SK-N-SH (cell line): ENCODE measurements around the gene BMP4. TPM values are rescaled to one million over a fixed set of nuclear protein-coding genes. Genes with fewer than 3 reads are reported as not detected.

Source experiments
- CTCF ChIA-PET: fragments of 300-600, 350-600 bp; formaldehyde crosslinking; extraction: SDS; loops from one replicate; lab custom pipeline; 2021; lab: Yijun Ruan, JAX
- POLR2A ChIA-PET: fragments of 350-600 bp; sonication (Branson Sonifier 250); formaldehyde crosslinking; extraction: SDS; loops from one replicate; lab custom pipeline; 2020; ENCODE audit warnings: antibody characterized with exemption, inconsistent platforms; lab: Yijun Ruan, JAX
- DNase-seq: peaks from one replicate; pipeline ENCODE4 v3.0.0; 2012
- H2AFZ ChIP-seq: fragments of 200-600 bp; sonication (generic); 2 replicates; pipeline ENCODE4 v1.8.1; 2016; ENCODE audit warnings: antibody characterized with exemption, mild to moderate bottlenecking, low read depth
- H3F3A ChIP-seq: fragments of 200-600 bp; sonication (generic); replicated peaks from 2 replicates; pipeline ENCODE3; 2016; ENCODE audit warnings: antibody characterized with exemption, mild to moderate bottlenecking; ENCODE audit not compliant: insufficient read depth
- H3K27ac ChIP-seq, 2 experiments: fragments of 200-500 bp in 1 of 2; fragments of 200-600 bp in 1 of 2; sonication (Bioruptor generic) in 1 of 2; sonication (generic), shearing (Covaris generic) in 1 of 2; 2 replicates each; pipeline versions ENCODE4 v1.5.1 to v1.6.1; 2014 to 2016; ENCODE audit warnings: low read depth in 2 of 2, inconsistent platforms in 1 of 2, low read length in 1 of 2, mild to moderate bottlenecking in 1 of 2, mixed read lengths in 1 of 2
- H3K27me3 ChIP-seq: fragments of 200-600 bp; sonication (generic), shearing (Covaris generic); 2 replicates; pipeline ENCODE4 v1.6.1; 2016; ENCODE audit warnings: mixed run types; ENCODE audit not compliant: insufficient read depth
- H3K36me3 ChIP-seq, 2 experiments: fragments of 200-500 bp in 1 of 2; fragments of 200-600 bp in 1 of 2; sonication (Bioruptor generic) in 1 of 2; sonication (generic) in 1 of 2; replicated peaks in 1 of 2; 2 replicates each; pipeline versions ENCODE3 to v1.5.1; 2014 to 2016; ENCODE audit warnings: low read length in 1 of 2, mild to moderate bottlenecking in 1 of 2; ENCODE audit not compliant: insufficient read depth in 2 of 2, control insufficient read depth in 1 of 2
- H3K4me1 ChIP-seq, 2 experiments: fragments of 200-500 bp in 1 of 2; fragments of 200-600 bp in 1 of 2; sonication (Bioruptor generic) in 1 of 2; sonication (generic), shearing (Covaris generic) in 1 of 2; 2 replicates each; pipeline versions ENCODE4 v1.5.1 to v1.6.1; 2014 to 2016; ENCODE audit warnings: low read depth in 1 of 2, low read length in 1 of 2, mixed run types in 1 of 2; ENCODE audit not compliant: insufficient read depth in 2 of 2, control insufficient read depth in 1 of 2
- H3K4me2 ChIP-seq: fragments of 200-600 bp; sonication (generic), shearing (Covaris generic); 2 replicates; pipeline ENCODE4 v1.6.1; 2017; ENCODE audit warnings: mixed run types
- H3K4me3 ChIP-seq, 2 experiments: fragments of 200-500 bp in 1 of 2; fragments of 200-600 bp in 1 of 2; sonication (Bioruptor generic) in 1 of 2; sonication (generic), shearing (Covaris generic) in 1 of 2; 2 replicates each; pipeline versions ENCODE4 v1.5.1 to v1.8.1; 2014 to 2016; ENCODE audit warnings: low read depth in 2 of 2, inconsistent platforms in 1 of 2, low read length in 1 of 2, mild to moderate bottlenecking in 1 of 2, mixed read lengths in 1 of 2, moderate library complexity in 1 of 2
- H3K79me2 ChIP-seq: fragments of 200-600 bp; sonication (generic); 2 replicates; pipeline ENCODE4 v1.8.1; 2017; ENCODE audit warnings: mild to moderate bottlenecking; ENCODE audit not compliant: insufficient read depth
- H3K9ac ChIP-seq: fragments of 200-600 bp; sonication (generic); 2 replicates; pipeline ENCODE4 v1.6.1; 2017; ENCODE audit warnings: mixed run types
- H3K9me2 ChIP-seq: fragments of 200-600 bp; sonication (generic); 2 replicates; pipeline ENCODE4 v1.6.1; 2017; ENCODE audit warnings: mixed run types
- H3K9me3 ChIP-seq: fragments of 200-600 bp; sonication (generic); 2 replicates; pipeline ENCODE4 v1.6.1; 2017; ENCODE audit warnings: mixed run types, mild to moderate bottlenecking, moderate library complexity
- H4K20me1 ChIP-seq: fragments of 200-600 bp; sonication (generic); 2 replicates; pipeline ENCODE4 v1.6.1; 2017; ENCODE audit warnings: mild to moderate bottlenecking, mixed run types; ENCODE audit not compliant: insufficient read depth
- JUND ChIP-seq: IDR thresholded peaks from 2 replicates; pipeline ENCODE4 v1.4.0; 2012
- MEF2A ChIP-seq: IDR thresholded peaks from 2 replicates; pipeline ENCODE4 v1.4.0; 2012; ENCODE audit warnings: low read depth, borderline replicate concordance
- NRF1 ChIP-seq: IDR thresholded peaks from 2 replicates; pipeline ENCODE4 v1.6.1; 2012; ENCODE audit warnings: low read depth, mild to moderate bottlenecking, low read length
- POLR2AphosphoS5 ChIP-seq: IDR thresholded peaks from 2 replicates; pipeline ENCODE4 v1.6.1; 2012; ENCODE audit warnings: low read depth, low read length
- RCOR1 ChIP-seq: fragments of 150-350 bp; IDR thresholded peaks from 2 replicates; pipeline ENCODE4 v1.6.1; 2017; ENCODE audit warnings: antibody characterized with exemption, low read length
- TCF12 ChIP-seq: IDR thresholded peaks from 2 replicates; pipeline ENCODE4 v1.4.0; 2012
- TEAD4 ChIP-seq: IDR thresholded peaks from 2 replicates; pipeline ENCODE4 v1.4.0; 2012; ENCODE audit warnings: mild to moderate bottlenecking, borderline replicate concordance; ENCODE audit not compliant: insufficient read depth
- WGBS: methylation state at CpG from one replicate; pipeline ENCODE4 v1.1.6; 2017; ENCODE audit warnings: low lambda C conversion rate; 5-methylcytosine and 5-hydroxymethylcytosine counted together
- polyA plus RNA-seq, 3 experiments: library from polyadenylated mRNA; depleted of rRNA; stranded (reverse); fragments of >200 nt; gene quantifications; 2 replicates each; pipeline ENCODE4 v1.2.3, GENCODE V29; 2012
- TF ChIP-seq, protein P1 (sequence below): IDR thresholded peaks from 2 replicates; pipeline ENCODE4 v1.4.0; 2012; ENCODE audit warnings: low read depth
- TF ChIP-seq, protein P2 (sequence below): IDR thresholded peaks from 2 replicates; pipeline ENCODE4 v1.6.1; 2012; ENCODE audit warnings: mild to moderate bottlenecking, low read depth, low read length, moderate library complexity
- TF ChIP-seq, protein P3 (sequence below): fragments of 150-350 bp; IDR thresholded peaks from 2 replicates; pipeline ENCODE4 v1.6.1; 2016; ENCODE audit warnings: mild to moderate bottlenecking, low read depth, low read length
- TF ChIP-seq, protein P4 (sequence below): fragments of 150-350 bp; IDR thresholded peaks from 2 replicates; pipeline ENCODE4 v1.6.1; 2017; ENCODE audit warnings: antibody characterized with exemption, low read length, low read depth, borderline replicate concordance

BMP4 gene
- polyA plus RNA-seq, 1 of the 3 experiments (the other 2 are of a cell fraction), result not detected

DNA sequence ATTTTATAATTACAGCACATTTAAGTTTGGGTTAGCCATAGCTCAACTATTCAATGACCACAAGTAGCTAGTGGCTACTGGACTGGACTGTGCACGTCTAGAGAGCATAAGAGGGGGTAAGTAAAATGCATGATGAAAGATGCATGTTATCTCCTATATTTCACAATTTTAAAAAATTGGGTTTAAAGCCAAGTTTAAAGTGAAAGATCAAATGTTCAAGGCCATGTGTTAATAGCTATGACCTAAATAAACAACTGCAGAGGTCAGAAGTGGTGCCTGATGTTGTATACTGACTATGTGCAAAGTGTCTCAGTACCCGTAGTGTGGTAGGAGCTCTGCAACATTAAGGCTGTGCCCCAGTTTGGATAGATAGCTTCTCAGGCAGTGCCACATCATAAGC, 48.2 kb downstream of the BMP4 start:
- no peak overlapping the region for H3K9ac ChIP-seq
- no peak overlapping the region for H3K27ac ChIP-seq
- H3K36me3 ChIP-seq, result no peaks in the 10 kb centered on the region
- no peak overlapping the region for H3K4me2 ChIP-seq
- no peaks in the 10 kb centered on the region for H3K4me1 ChIP-seq
- H3K9me3 ChIP-seq, result no peaks in the 10 kb centered on the region
- no peaks in the 10 kb centered on the region for H3K9me2 ChIP-seq
- WGBS, result 4% methylated on average over 2 of the region's 2 CpGs
- H4K20me1 ChIP-seq, result no peaks in the 10 kb centered on the region
- H3F3A ChIP-seq, result no peaks in the 10 kb centered on the region
- DNase-seq, result no peak
- H3K27me3 ChIP-seq, result no peaks in the 10 kb centered on the region
- H3K79me2 ChIP-seq, result no peaks in the 10 kb centered on the region
- TF ChIP-seq RCOR1, result no peak
- TF ChIP-seq, protein P1, sequence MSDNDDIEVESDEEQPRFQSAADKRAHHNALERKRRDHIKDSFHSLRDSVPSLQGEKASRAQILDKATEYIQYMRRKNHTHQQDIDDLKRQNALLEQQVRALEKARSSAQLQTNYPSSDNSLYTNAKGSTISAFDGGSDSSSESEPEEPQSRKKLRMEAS, result no peak
- no peak for TF ChIP-seq JUND
- TF ChIP-seq TCF12, result no peak
- no peak for TF ChIP-seq POLR2AphosphoS5
- no peak for TF ChIP-seq TEAD4
- TF ChIP-seq NRF1, result no peak
- no peak for TF ChIP-seq MEF2A
- TF ChIP-seq, protein P2, sequence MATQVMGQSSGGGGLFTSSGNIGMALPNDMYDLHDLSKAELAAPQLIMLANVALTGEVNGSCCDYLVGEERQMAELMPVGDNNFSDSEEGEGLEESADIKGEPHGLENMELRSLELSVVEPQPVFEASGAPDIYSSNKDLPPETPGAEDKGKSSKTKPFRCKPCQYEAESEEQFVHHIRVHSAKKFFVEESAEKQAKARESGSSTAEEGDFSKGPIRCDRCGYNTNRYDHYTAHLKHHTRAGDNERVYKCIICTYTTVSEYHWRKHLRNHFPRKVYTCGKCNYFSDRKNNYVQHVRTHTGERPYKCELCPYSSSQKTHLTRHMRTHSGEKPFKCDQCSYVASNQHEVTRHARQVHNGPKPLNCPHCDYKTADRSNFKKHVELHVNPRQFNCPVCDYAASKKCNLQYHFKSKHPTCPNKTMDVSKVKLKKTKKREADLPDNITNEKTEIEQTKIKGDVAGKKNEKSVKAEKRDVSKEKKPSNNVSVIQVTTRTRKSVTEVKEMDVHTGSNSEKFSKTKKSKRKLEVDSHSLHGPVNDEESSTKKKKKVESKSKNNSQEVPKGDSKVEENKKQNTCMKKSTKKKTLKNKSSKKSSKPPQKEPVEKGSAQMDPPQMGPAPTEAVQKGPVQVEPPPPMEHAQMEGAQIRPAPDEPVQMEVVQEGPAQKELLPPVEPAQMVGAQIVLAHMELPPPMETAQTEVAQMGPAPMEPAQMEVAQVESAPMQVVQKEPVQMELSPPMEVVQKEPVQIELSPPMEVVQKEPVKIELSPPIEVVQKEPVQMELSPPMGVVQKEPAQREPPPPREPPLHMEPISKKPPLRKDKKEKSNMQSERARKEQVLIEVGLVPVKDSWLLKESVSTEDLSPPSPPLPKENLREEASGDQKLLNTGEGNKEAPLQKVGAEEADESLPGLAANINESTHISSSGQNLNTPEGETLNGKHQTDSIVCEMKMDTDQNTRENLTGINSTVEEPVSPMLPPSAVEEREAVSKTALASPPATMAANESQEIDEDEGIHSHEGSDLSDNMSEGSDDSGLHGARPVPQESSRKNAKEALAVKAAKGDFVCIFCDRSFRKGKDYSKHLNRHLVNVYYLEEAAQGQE, result no peak
- TF ChIP-seq, protein P3, sequence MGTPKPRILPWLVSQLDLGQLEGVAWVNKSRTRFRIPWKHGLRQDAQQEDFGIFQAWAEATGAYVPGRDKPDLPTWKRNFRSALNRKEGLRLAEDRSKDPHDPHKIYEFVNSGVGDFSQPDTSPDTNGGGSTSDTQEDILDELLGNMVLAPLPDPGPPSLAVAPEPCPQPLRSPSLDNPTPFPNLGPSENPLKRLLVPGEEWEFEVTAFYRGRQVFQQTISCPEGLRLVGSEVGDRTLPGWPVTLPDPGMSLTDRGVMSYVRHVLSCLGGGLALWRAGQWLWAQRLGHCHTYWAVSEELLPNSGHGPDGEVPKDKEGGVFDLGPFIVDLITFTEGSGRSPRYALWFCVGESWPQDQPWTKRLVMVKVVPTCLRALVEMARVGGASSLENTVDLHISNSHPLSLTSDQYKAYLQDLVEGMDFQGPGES, result no peak
- TF ChIP-seq, protein P4, sequence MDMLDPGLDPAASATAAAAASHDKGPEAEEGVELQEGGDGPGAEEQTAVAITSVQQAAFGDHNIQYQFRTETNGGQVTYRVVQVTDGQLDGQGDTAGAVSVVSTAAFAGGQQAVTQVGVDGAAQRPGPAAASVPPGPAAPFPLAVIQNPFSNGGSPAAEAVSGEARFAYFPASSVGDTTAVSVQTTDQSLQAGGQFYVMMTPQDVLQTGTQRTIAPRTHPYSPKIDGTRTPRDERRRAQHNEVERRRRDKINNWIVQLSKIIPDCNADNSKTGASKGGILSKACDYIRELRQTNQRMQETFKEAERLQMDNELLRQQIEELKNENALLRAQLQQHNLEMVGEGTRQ, result no peak
- TF ChIP-seq, all 33 proteins: peak for 0
- Histone ChIP-seq H3K4me3 (no peak overlapping the region), H2AFZ (no peak overlapping the region)
- ChIA-PET CTCF (no interaction called here), POLR2A (no interaction called here)

DNA sequence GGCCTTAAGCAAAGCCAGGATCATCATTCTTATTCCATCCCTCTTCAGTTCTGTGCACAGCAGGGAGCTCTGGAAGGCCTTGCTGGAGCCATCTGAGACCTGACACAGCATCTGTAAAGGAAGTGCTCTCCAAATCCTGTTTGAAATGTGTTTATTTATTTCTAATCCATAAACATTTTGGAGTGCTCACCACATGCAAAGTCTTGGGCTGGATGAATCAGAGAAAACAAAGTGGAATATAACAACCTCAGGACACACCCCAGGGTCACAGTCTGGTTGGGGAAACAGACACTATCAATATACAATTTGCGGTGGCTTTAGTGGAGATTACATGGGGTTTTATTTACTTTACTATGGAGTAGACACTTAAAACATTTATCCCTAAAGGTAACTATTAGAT, 54.3 kb downstream of the BMP4 start:
- 5% methylated on average over 1 of the region's 1 CpG for WGBS
- no peaks in the 10 kb centered on the region for H3F3A ChIP-seq
- H3K27me3 ChIP-seq, result no peaks in the 10 kb centered on the region
- no peak overlapping the region for H2AFZ ChIP-seq
- ChIA-PET CTCF (no interaction called here), POLR2A (no interaction called here)
- H3K4me3 ChIP-seq, result no peak overlapping the region
- H3K9me3 ChIP-seq, result no peaks in the 10 kb centered on the region
- no peaks in the 10 kb centered on the region for H4K20me1 ChIP-seq
- H3K79me2 ChIP-seq, result no peaks in the 10 kb centered on the region
- TF ChIP-seq TCF12, result no peak
- H3K36me3 ChIP-seq, result no peaks in the 10 kb centered on the region
- H3K27ac ChIP-seq, result no peak overlapping the region
- no peaks in the 10 kb centered on the region for H3K4me1 ChIP-seq
- DNase-seq, result no peak
- H3K9me2 ChIP-seq, result no peaks in the 10 kb centered on the region
- H3K4me2 ChIP-seq, result no peak overlapping the region
- H3K9ac ChIP-seq, result no peak overlapping the region
